HG02973 (cell line): ENCODE measurements around the gene ST6GALNAC3.

Source experiments
- ATAC-seq: cut with Tn5 transposase; IDR thresholded peaks from one replicate; pipeline ENCODE4 v1.9.1; 2021; ENCODE audit warnings: moderate library complexity; ENCODE audit not compliant: unreplicated experiment

Gene ST6GALNAC3

DNA sequence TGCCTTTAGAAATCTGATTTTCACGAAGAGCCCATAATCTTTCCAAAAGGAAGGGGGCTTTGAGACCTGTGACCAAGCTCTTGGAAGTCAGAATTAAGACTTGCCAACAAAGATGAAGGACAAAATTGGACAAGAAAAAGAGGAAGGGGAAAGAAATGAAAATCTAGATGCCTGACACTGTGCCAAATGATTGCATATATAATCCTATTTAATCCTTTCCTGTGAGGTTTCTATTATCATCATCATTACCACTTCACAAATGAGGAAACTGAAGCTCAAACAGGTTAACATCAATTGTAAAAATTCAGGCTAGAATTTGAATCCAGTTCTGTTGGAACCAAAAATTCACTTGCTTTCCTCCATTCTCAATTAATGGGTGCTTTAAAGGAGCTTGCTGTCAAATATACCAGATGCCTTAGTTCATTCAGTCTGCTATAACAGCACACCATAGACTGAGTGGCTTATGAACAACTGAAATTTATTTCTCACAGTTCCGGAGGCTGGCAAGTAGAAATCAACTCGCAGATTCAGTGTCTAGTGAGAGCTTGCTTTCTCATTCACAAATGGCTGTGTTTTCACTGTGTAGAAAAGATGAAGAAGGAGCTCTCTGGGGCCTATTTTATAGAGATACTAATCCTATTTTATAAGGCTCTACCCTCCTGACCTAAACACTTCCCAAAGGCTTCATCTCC is 595.2 kb downstream of the ST6GALNAC3 start:
- ATAC-seq, result no peak

GRCh38 chr1:76674689-76675210 is 600.2 kb downstream of the ST6GALNAC3 start:
- no peak for ATAC-seq

DNA sequence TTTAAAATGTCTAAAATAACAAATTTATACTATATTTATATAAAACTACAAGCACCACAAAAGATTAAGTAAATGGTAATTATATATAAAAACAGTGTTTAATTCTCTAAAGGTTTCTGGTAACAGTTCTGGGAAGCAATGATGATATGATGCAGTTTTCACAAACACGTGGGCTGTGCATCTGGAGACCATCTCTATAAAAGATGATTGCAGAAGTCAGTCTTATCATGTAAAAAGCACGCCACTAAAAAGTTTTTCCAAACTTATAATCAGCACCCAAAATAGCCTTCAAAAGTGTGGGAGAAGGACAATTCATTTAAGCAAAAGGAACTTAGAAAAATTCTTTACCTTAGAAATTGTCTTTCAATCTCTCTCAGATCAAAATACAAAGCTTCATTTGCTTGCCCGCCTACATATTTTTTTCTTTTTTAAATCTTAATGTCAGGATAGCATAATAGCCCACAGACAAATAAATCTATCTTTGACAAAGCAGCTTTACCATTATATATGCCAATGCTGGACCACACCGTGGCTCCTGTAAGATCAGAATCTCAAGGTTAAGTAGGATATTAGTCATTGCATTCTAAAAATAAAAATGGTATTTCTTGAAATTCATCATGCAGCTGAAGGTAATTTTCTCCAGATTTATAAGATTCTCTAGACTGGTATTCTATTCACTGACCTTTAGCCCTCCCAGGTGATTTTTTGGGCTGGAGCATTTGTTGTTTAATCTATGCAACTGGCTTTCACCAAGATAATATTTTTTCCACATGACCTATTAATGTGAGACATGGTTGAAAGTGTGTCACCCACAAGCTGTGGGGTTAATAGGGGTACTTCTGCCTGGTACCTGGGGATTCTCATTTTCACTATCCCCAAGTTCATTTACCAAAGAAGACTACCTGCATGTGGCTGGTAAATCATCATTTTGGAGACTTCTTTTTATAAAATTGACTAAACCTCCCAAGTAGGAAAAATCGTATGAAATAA is 603.2 kb downstream of the ST6GALNAC3 start:
- peak; percentile 56 for ATAC-seq

- ATAC-seq, result no peak
These were observed 605.1 kb downstream of the ST6GALNAC3 start for GRCh38 chr1:76679534-76680152.

GRCh38 chr1:76680651-76681050 is 606.1 kb downstream of the ST6GALNAC3 start:
- no peak for ATAC-seq

DNA sequence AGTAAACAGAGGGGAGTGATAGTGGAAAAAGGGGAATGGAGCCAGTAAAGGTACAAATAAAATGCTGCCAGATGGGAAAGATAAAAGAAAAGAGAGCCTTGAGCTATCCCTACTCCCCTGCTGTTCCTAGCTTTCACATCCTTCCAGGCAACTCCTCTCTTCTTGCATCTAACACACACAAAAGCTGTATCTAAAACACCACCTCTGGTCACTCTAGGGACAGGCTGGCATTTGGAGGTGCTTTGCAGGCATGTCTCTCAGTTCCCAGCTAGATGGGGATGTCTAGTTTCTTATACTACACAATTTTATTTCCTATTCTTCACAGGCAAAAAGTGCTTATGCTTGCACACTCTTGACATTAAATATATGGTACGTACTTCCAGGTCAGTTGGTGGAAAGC is 607.6 kb downstream of the ST6GALNAC3 start:
- no peak for ATAC-seq
